GM19035 (cell line): Measurements from ENCODE around the gene AGXT.

Experiments
- ATAC-seq: cut with Tn5 transposase; IDR thresholded peaks from one replicate; pipeline ENCODE4 v1.9.1; 2021; ENCODE audit not compliant: unreplicated experiment

The AGXT gene

GRCh38 chr2:240884745-240885144 is 16.1 kb downstream of the AGXT start:
- no peak for ATAC-seq

- no peak for ATAC-seq
These were observed 16.9 kb downstream of the AGXT start for GRCh38 chr2:240885566-240885965.

GRCh38 chr2:240886023-240886565 is 17.5 kb downstream of the AGXT start:
- ATAC-seq: no peak

GRCh38 chr2:240886678-240887609 is 18.3 kb downstream of the AGXT start:
- ATAC-seq: no peak

- no peak for ATAC-seq
These were observed 19.0 kb downstream of the AGXT start for GRCh38 chr2:240887631-240888030.

- ATAC-seq: no peak
These were observed 19.7 kb downstream of the AGXT start for GRCh38 chr2:240888130-240888889.

- ATAC-seq: no peak
These were observed 20.4 kb downstream of the AGXT start for GRCh38 chr2:240888890-240889573.

- ATAC-seq: no peak
These were observed 21.3 kb downstream of the AGXT start for GRCh38 chr2:240889601-240890560.

- no peak for ATAC-seq
These were observed 22.1 kb downstream of the AGXT start for GRCh38 chr2:240890691-240891090.

GRCh38 chr2:240891492-240892340 is 23.1 kb downstream of the AGXT start:
- no peak for ATAC-seq

GRCh38 chr2:240892356-240892755 is 23.7 kb downstream of the AGXT start:
- no peak for ATAC-seq

- ATAC-seq: no peak
These were observed 24.3 kb downstream of the AGXT start for GRCh38 chr2:240892925-240893324.

GRCh38 chr2:240893363-240893844 is 24.8 kb downstream of the AGXT start:
- no peak for ATAC-seq

- ATAC-seq: no peak
These were observed 25.4 kb downstream of the AGXT start for GRCh38 chr2:240894006-240894405.

- ATAC-seq: no peak
These were observed 26.4 kb downstream of the AGXT start for GRCh38 chr2:240894836-240895558.

GRCh38 chr2:240895656-240896388 is 27.2 kb downstream of the AGXT start, which contains the start of gene MAB21L4:
Gene MAB21L4, minus strand, starts transcription at chr2:240896156. Its CDS starts 159 bp downstream, at chr2:240895997.
- no peak for ATAC-seq

GRCh38 chr2:240896394-240896793 is 27.8 kb downstream of the AGXT start:
- ATAC-seq: no peak
